HG03139 (cell line): ENCODE data around the gene SLC6A18.

ENCODE experiments used
- ATAC-seq: cut with Tn5 transposase; IDR thresholded peaks from one replicate; pipeline ENCODE4 v1.9.1; 2021; ENCODE audit not compliant: unreplicated experiment

Gene SLC6A18

DNA sequence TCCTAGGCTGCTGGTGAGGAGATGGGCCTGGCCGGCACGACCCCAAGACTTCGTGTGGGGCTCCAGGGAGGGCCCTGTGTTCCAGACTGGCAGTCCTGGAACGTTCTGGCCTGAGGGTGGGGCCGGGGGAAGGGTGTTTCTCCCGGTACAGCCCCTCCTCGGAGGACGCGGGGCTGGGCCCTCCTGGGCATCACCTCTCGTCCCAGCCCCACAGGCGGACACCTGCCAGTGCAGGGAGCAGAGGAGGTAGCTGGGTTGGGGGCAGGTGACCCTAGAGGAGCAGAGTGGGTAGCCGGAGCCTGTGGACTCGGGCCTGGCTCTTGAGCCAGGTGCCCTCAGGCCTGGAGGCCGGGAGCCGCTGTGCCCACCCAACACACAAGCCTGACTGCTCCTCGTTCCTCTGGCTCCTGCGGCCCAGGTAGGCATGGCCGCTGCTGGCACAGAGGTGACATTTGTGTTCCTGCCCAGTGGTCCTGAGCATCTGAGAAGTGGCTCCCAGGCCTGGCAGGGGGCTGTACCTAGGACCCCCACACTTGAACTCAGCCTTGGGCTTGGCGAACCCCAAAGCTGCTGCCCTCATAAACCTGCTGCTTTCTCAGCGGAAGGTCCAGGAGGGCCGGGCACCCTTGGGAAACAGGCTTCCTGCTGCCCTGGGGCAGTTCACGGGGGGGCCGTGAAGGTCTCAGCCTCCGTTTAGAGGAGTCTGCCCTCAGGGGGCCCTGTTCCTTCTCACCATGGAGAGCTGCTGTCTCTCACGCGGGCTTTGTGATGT lies 23.0 kb upstream of the SLC6A18 start:
- no peak for ATAC-seq

DNA sequence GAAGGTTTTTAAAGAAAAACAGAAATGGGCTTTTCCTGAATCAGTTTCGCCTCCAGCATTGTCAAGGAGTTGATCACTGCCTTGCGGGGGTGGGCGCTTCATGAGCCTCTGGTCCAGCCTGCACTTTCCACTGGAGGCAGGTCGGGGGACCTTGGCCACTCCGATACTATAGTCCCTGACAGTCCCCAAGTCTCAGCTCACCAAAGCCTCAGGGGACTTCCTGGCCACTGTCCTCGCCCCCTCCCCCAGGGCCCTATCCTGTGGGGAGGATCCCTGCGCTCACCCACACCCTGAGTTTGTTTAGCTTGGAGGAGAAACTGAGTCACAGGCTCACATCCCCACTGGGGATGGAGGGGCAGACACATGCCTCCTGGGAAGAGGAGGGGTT lies 22.4 kb upstream of the SLC6A18 start:
- ATAC-seq, result no peak

DNA sequence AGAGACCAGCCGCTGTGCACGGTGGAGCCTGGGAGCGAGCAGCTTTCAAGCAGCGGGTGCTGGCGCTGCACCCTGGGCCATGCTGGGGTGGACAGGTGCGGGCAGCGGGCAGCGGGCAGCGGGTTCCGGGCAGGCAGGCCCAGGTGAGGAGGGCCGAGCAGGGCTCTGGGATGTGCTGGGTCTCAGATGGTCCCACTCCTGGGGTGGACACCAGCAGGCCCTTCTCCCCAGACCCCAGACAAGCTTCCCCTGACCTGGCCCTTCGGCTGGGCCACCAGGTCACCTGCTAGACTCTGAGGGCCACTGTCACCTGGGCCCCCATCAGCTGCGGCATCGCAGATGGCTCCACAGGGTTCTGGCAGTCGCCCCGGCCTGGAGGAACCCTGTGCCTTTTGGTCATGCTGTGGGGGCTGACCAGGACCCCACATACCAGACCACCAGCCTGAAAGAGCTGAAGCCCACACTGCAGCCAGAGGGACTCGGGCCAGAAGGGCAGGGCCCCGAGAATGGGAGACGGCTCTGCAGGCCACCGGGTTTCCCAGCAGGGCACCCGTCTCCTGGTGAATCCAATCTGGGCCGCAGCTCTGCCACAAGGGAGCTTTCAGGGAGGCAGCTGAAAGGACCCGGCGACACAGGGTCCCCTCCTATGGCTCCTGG lies 21.7 kb upstream of the SLC6A18 start:
- ATAC-seq, result no peak

DNA sequence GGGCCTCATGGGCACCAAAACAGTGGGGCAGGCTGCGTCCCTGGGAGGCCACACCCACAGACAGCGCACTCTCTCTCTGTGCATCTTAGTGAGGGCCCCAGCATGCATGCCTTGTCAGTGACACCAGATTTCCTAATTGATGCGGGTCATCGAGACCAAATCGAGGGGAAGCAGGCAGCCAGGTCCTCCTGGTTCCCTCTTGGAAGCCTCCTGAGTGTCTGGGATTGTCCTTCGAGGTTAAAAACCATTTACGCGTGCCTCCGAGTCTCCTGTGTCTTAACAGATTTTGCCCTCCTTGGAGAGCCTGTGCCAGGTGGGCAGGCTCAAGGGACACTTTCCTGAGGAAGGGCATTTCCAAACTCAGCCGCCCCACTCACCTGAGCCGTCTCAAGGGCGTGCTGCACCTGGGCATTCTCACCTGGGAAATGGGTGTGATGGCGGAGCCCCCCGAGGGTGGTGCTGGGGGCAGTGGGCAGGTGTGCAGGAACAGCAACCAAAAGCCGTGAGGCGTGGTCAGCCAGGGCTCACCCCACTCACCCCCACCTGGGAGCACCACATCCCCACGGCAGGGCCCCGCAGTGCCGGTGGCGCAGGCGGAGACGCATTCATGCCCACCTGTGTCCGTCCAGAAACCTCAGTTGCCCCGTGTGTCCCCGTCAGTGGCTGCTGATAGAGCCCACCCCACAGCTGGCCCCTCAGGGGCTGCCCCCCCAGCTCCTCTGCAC lies 21.1 kb upstream of the SLC6A18 start:
- ATAC-seq, result no peak

DNA sequence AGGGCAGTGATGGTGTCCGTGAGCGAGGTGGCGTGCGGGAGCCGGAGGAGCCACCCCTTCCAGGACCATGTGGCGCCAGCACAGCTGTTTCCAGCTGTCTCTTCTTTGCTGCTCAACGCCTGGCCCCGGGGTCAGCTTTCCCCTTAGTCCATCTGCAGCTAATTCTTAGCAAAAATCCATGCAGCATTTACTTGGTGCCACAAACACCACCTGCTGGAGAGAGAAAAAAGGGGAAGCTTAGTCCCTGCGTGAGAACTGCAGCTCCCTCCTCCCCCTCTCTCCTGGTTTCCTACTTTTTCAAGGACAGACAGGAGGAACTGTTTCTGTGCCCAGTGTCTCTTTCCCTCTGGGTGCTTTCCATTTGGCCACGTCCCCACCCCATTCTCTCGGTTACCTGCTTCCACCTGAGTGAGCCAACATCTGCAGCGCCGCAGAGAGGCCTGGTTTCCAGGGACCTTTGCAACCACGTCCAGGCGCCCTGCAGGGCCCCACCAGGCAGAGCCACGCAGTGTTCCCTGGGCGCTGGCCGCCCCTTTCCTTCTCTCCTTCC lies 20.4 kb upstream of the SLC6A18 start:
- ATAC-seq, result no peak

DNA sequence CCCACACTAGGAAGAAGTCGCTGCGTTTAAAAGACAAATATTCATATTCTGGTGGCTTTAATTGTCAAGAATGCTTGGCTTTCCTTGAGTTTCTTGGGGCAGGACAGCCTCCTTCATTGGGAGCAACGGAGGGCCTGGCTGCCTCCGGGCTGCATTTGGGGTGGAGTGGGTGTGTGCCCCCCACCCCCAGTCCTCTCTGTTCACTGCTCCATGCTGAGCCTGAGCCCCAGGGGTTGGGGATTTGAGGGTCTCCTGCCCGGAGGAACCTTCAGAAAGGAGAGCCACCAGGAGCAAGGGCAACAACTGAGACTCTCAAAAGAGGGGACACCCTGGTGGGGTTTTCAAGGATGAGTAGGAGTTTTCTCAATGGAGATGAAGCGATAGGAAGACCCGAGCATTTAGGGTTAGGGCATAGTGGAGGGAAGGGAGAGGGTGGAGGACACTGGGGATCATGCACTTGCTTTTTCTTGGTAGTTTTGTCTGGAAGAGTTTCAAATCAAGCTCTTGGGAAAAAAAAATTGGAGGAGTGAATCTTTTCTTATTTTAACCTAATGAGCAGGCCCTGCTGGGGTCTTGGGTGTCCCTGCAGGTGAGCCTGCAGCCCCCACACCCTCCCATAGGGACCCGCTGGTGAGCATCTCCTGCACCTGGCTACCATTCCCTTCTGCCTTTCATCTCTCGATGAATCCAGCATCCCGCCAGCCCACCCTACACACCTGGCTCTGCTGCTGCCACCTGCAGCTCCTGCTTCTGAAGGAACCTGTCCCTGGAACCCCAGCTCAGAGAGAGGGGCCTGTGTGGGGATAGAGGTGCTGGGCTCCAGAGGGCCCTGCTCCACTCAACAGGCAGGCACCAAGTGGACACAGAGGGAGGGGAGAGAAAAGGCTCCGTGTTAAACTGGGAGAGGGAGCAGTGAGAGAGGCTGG lies 19.7 kb upstream of the SLC6A18 start:
- no peak for ATAC-seq

DNA sequence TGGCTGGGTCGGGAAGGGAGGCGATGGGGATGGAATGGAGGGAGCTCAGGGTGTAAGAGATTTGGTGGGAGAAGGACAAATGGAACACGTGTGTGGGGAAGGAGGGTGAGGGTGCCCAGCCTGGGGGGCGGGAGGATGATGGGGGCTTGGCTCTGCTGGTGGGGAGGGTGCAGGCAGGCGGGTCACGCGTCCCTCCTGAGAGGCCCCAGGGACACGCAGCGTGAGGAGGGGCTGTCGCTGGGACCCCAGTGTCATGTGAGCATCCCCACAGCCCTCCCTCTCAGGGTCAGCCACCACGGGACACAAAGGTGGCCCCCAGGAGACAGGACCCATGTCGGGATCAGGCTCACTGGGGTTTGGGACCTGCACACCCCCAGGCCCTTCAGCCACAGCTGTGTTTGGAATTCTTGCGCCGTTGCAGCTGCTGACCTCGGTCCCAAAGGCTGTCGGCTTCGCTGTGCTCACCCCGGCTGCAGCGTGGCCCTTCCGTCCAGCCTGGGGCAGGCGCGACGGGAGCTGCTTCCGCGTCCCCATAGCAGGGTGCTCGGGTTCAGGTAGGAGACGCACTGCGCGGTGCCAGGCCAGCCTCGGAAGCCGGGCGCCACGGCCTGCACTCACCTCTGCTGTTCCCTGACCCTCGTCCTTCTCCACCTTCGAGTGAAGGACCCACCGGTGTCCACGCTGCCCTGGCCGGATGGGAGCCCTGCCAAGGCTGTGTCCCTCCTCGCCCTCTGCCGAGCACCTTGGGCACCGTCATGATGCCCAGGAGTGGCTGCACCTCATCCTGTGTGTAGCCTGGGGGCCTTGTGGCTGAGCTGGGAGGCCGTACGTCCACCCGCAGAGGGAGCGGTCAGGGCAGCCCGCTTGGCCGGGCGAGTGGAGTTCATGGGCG lies 18.4 kb upstream of the SLC6A18 start:
- no peak for ATAC-seq

DNA sequence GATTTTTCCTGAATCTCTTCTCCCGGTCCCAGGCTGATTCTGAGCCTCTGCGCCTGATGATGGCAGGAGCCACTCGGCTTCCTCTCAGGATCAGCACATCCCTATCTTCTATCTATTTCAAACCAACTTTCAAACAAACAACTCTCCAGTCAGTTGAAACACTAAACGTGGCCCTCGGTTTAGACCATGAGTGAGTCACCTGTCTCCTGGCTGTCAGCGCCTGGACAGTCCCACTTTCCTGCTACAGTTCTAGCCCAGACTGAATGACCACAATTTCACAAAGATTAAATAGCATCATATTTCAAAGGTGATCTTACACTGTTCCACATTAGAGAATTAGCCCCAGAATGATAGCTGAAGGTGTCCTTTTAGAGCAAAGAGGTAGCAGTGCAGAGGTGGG lies 17.6 kb upstream of the SLC6A18 start:
- ATAC-seq, result no peak

DNA sequence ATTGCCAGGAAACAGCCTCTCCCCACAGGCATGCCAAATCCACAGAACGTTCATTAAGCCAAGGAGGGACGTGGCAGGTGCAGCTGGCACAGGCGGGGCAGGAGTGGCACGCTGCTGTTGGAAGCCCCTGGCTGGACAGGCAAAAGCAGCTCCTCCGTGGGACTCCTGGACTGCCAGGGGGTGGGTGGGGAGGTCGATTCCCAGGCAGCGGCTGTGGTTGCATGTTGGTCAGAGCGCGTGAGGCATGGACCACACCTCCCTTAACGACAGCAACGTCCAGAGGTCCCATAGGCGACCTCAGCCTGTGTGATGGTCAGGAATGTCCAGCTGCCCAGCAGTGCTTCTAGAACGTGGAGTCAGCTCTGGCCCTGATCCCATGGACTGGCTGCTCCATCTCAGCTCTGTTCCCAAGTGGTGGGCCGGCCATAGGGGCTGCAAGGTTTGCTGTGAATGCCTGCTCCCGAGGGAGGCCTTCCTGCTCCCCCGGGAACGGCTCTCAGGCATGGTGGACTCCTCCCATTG lies 16.9 kb upstream of the SLC6A18 start:
- no peak for ATAC-seq

DNA sequence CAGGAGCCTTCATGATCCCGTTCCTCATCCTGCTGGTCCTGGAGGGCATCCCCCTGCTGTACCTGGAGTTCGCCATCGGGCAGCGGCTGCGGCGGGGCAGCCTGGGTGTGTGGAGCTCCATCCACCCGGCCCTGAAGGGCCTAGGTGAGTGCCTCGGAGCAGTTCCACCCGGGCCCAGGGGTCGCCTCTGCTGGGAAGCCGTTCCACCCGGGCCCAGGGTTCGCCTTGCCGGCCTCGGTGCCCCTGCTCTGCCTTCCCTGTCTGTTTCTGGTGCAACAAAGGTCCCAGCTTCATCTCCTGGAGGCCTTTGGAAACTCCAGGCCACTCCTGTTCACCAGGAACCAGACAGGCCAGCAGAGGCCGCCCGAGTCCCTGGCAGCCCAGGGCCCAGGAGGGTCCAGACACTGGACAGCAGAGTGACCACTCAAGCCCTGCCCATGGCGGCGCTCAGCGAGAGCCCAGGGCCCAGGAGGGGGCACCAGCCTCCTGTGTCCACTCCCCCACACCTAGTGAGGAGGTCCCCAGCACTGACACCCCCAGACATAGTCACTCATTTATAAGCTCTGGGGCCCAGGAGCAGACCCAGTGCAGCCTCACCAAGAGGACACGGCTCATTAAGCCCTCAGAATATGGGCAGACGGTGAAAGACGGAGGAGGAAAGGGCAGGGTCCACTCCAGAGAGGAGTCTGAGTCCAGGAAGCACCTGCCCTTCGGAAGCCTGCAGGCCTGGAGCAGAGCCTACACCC lies 16.3 kb upstream of the SLC6A18 start:
- no peak for ATAC-seq

DNA sequence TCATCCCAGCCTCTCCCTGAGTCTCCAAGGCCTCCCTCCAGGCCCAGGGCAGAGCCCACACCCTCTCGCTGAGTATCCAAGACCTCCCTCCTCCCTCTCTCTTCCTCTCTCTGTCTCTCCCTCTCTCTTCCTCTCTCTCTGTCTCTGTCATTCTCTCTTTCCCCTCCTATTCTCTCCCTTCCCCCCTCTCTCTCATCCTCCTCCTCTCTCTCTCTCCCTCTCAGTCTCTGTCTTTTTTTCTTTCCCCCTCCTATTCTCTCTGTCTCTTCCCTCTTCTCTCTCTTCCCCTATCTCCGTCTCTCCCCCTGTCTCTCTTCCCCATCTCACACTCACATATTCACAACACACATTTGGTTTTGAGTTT lies 15.7 kb upstream of the SLC6A18 start:
- ATAC-seq, result no peak

DNA sequence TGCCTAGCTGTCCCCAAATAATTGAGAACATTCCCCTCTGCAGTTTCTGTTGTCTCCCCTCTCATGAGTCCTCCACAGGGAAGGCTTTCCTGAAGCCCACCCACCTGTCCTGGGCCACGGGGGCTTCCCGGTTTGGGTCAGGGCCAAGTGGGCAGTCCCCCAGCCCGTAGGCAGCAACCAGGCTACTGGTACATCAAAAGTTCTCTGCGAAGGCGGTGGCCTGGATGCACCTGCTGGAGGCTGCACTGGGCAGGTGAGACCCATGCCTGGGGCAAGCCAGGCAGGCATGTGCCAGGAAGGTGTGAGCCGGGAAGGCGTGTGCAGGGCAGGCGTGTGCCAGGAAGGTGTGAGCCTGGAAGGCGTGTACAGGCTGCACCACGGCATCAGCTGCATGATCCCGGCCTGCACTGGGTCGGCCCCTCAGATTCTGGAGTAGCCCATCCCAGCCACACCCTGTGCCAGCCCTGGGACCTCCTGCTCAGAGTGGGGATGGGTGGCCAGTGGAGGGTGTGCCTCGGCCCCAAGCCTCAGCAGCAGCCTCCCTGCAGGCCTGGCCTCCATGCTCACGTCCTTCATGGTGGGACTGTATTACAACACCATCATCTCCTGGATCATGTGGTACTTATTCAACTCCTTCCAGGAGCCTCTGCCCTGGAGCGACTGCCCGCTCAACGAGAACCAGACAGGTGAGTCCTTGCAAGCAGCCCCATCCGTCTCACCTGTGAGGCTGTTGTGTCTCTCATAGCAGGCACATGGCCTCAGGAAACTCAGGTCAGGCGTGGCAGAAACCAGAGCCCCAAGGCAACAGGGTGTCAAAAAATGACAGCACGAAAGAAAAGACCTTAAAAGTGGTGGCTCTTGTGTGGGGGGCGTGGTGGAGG lies 15.0 kb upstream of the SLC6A18 start:
- no peak for ATAC-seq

DNA sequence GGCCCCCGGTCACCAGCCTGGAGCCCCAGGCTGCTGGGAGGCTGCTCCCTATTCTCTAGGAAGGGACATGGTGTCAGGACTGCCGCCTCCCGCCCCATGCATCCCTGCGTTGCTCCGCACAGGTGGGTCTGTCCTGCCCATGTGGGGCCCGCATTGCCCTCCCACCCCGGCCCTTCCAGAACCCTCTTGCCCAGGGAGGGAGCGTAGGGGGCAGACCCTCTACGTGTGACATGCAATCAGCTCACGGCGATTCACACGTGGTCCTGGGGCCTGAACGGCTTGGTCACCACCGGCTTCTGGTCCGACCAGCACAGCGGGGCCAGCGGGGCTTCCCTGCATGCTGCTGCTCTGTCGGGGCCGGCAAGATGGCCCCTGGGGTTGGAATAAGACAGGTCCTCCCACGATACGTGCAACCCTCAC lies 14.3 kb upstream of the SLC6A18 start:
- no peak for ATAC-seq

DNA sequence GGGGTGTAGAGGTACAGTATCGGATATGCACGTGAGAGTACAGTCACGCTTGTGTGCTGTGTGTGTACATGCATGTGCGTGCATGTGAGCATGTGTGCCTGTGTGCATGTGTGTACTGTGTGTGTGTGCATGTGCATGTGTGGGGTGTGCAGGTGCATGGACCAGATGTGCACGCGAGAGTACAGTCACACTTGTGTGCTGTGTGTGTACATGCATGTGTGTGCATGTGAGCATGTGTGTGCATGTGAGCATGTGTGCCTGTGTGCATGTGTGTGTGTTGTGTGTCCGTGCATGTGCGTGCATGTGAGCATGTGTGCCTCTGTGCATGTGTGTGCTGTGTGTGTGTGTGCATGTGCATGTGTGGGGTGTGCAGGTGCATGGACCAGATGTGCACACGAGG lies 13.5 kb upstream of the SLC6A18 start:
- no peak for ATAC-seq

DNA sequence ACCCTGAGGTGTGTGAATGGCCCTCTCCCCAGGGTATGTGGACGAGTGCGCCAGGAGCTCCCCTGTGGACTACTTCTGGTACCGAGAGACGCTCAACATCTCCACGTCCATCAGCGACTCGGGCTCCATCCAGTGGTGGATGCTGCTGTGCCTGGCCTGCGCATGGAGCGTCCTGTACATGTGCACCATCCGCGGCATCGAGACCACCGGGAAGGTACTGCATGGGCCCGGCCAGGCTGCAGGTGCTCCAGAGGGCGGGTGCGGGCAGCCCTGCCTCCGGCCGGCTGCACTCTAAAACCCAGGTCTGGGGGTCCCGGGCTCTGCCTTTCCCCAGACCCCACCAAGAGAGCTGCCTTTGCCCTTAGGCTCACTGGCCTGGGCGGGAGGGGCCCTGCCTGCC lies 12.9 kb upstream of the SLC6A18 start:
- no peak for ATAC-seq

DNA sequence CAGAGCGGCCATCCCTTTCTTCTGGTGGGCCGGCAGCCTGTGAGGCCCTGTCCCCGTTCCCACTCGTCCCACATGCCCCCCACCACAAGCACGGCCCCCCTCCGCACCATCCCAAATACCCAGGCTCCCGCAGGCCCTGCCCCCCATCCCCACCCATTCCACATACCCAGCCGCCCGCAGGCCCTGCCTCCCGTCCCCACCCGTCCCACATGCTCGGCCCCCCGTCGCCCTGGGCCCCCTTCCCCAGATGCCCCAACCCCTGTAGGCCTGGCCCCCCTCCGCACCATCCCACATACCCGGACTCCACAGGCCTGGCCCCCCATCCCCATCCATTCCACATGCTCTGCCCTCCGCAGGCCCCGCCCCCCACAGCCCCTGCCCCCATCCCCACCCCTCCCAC lies 12.3 kb upstream of the SLC6A18 start:
- ATAC-seq, result no peak

DNA sequence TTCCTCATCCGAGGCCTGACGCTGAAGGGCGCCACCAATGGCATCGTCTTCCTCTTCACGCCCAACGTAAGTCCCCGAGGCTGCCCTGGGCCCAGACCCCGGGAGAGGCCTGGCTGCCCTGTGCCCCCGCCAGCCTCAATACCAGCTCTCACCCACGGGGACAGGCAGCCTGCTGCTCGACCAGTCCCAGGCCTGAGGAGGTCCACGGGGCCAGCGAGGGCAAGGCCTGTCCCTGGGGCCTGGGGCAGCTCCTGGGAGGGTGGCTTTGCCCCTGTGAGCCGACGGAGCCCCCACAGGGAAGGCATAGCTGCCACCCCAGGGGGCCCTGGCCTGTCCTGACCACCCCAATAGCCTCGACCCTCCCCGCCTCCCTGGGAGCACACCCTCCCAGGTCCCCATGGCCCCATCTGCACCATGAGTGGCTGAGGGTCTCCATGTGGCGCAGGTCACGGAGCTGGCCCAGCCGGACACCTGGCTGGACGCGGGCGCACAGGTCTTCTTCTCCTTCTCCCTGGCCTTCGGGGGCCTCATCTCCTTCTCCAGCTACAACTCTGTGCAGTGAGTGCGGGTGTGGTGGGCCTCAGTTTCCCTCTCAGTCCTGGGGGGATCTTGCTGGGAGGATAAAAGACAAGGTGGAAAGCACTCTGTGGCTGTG lies 11.5 kb upstream of the SLC6A18 start:
- no peak for ATAC-seq
